Stimulated activated naive CD4-positive, alpha-beta T cell (primary cell): Measurements from ENCODE around the gene ZFHX2.

Source experiments
- DNase-seq, 6 experiments: peaks; one replicate each; lab custom pipeline; 2025; lab: John Stamatoyannopoulos, UW

The ZFHX2 gene

DNA sequence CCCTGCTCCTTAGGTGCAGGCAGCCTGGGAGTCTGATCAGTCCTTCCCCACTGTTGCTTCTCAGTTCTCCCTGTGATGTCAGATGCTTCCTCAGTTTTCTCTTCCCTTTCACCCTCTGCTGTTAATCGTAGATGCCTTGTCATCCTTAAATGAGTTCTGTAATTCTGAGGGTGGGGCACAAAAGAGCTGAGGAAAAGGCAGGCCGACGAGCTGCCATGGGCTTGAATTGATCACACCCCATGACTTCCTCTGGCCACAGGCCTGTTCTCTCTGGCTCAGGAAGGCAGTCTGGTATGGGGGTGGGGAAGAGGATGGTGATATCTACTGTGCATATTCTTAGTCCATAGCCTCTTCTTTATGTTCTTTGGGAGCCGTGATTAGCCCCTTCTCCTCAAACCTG, 21.3 kb upstream of the ZFHX2 start:
- DNase-seq, result no peak

DNA sequence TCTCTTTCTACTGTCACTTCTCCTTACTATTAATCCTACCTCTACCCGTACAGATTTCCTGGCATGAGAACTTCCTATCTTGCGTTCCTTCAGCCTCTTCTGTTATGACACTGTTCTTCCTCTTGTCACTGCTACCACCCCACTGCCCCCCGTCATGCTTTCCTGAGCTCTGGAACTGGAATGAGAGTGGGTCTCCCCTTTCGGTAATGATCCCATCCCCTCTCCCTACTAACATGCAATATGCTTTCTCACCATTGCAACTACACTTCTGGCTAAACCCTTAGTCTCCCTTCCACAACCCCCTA, 20.9 kb upstream of the ZFHX2 start:
- no peak for DNase-seq

DNA sequence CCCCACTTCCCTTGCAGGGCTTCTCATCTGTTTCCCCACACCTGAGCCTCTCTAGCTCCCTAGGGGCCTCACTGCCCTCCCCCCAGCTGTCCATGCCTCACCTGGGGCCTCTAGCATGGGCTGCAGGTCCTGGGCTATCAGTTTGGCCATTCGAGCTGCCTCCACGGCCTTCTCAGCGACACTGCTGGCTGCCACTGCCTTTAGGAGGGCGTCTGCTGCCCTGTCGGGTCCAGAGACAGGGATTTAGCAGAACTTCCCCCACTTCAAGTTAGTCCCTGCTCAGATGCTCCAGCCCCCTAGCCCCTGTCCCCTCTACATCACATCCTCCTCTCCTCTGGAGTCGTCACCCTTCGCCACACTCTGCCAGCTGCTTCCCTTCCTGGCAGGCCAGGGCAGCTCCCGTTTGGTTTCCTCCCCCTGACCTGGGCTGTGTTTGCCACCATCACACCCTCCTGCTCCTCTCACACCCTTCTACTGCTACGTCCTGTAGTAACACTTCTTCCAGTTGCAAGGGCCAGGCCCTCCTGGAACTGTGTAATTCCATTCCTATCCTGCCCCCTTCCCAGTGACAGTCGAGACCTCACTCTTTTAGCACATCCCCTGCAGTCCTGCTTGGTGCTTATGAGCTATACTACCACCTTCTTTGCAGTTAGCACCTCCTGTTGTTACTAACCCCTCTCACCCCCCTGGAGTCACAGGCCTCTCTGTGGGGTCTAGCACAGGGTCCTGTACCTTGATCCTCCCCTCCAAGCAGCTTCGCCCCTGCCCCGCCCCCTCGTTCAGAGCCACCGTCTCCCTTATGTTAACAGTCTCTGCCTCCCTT, 20.3 kb upstream of the ZFHX2 start:
- no peak for DNase-seq

DNA sequence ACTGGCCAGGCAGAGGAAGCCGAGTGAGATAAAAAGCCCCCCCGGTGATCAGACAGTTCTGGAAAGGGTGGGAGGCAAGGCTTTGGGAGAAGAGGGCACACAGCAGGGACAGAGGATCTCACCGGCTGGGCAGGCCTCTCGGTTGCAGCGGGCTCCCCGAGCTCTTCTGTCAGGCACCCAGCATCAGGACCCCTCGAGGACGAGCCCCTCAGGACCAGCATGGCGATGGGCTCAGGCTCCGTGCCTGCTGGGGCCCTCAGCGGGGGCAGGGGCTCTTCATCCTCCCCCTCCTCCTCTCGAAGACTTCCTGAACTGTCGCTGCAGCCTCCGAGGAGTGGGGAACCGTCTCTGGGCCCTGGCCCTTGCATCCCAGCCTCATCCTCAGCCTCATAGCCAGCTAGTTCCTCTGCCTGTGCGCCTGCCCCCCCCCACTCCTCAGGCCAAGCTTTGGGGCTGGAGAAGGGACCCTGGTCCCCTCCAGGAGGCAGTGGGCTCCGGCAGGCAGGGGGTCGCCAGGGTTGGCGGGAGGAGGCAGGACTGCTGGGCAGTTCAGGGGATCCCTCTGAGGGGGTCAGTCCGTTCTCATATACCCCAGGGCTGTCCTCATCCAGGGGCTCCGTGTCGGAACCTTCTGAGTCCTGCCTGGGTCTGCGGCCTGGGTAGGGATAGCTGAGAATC, 19.4 kb upstream of the ZFHX2 start:
- no peak for DNase-seq

DNA sequence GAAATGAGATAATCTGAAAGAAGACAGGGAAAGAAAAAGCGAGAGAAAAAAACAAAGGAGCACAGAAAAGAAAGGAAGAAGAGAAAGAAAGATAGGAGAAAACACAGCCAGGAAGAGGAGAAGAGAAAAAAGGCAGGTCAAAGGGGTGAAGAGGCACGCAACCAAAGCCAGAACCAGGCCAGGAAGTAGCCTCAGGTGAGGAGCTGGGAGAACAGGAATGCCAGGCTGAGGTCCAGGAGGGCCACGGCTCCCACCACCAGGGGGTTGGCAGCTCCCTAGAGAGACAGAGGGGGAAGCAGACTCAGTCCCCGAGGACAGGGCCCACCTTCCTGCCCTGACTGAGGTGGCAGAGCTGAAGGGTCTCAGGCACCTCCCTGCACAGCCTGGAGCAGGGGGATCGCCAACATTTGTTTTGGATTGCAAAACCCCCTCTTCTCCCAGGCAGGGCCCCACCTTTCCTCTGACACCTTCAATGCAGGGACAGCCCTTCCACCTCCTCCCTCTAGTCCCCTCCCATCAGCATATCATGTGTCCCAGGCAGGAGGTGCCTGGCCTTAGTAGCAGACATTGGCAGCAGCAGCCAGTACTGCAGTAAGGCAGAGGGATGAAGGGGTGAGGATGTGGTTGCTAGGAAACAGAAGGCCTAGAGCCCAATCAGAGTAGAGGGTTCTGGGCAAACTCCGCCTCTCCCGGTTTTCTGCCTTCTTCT, 18.0 kb upstream of the ZFHX2 start:
- DNase-seq, result no peak

DNA sequence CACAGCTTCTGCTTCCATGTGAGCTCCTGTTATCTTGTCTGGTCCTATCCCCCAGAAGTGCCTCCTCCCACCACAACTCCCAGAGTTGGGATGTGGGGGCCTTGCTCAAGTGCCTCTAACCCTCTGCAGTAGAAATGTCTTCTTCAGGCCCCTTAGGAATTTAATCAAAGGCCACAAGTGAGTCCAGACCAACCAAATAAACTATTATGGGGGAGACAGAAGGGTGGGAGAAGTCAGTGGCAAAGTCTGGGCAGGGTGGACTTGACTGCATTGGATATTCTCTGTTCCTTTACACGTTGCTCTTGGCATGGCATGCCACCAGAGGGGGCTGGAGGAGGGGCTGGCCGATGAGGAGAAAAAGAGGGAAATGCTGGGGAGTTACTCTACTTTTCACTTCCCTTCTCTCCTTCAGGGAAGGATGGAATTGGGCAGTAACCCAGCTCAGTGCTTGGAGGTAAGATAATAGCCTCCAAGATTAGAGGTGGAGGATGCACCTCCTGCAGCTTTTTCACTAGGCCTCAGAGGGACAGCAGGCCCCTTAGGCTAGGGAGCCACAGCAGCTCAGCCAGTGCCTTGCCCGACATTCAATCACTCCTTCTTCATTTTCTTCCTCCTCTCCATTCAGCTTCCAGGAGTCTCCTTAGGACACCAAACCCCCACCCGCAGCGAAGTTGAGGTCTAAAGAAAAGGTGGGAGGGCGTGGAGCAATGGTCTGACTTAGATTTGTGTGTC, 17.2 kb upstream of the ZFHX2 start:
- no peak for DNase-seq

DNA sequence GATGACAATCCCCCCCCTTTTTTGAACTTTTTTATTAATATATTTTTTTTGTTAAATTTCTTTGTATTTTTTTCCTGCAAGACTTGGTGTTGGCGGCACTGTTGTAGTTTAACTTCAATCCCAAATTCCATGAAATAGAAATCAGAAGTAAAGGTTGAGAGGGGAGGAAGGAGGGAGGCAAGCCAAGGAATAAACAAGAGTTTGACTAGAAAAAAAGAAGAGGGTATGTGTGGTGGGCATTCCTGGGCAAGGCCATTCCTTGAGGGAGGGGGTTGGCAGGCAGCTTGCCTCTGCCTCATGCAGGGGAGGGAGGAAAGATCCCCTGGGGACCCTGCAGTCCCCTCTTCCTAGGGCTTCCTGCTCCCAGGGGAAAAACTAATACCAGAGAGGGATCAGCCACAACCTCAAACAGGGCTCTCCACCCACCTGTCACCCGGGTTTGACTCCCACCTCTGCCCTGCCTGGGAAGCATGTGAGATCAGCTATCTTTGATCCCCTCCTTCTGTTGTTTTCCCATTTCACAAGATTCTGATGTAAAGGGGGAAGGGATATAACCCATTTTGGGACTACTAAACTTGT, 16.5 kb upstream of the ZFHX2 start:
- DNase-seq, result no peak

DNA sequence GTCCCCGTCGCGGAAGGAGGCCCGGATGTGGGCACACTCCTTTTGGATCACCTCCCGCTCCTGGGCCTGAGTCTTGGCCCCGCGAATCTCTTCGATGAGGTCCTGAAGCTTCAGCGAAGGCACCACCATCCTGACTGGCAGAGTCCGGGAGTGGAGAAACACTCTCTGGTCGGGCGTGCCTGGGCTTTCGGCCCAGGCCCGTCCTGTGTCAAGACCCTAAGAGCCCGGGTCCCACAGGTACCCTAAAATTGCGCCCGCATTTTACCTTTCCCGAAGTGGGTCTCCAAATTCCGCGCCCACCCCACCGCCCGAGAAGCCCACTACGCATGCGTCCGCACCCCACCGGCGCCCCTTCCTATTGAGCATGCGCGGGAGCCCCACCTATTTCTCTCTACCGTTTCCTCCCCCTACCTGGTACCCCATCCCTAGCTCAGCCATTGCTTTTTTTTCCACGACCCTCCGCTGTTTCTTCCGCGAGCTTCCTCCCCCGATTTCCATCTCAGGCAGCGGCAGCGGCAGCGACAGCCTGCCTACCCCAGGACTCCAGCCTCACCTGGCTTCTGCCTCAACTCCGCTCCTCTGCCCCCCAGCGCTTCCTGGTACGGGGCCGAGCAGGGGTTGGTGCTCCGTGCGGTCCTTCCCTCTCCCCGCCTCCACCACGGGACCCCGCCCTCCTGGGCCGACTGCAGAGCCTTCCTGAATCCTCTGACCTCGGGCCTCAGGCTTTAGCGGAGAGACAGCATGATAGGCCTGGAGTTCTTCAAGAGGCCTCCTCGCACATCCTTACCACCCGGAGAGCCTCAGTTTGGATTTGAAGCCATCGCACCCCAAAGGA, 15.8 kb upstream of the ZFHX2 start, which contains the start of gene AP1G2:
Gene AP1G2 (minus strand): TSS at position 606 of the 835 bp plus-strand sequence. CDS start 477 bp downstream, at position 129.
- DNase-seq, result peak; percentile 77 to 94 (median 85)

DNA sequence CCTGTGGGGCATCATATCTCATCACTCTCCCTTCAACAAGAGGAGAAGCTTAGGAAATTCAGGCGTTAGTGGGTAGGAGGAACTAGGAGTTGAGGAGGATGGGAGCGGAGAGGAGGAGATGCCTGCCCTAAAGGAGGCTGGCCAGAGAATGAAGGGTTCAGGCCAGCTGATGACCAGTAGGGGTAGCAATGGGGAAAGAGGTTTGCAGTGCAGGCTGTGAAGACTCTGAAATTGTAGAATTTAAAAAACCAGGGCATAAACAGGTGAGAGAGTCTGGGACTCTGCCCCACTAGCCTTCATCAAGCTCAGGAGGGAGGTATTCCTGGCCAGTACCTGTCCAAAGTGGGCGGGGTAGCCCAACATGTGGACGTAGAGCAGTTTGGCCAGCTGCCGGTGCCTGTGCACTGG, 15.2 kb upstream of the ZFHX2 start:
- no peak for DNase-seq

DNA sequence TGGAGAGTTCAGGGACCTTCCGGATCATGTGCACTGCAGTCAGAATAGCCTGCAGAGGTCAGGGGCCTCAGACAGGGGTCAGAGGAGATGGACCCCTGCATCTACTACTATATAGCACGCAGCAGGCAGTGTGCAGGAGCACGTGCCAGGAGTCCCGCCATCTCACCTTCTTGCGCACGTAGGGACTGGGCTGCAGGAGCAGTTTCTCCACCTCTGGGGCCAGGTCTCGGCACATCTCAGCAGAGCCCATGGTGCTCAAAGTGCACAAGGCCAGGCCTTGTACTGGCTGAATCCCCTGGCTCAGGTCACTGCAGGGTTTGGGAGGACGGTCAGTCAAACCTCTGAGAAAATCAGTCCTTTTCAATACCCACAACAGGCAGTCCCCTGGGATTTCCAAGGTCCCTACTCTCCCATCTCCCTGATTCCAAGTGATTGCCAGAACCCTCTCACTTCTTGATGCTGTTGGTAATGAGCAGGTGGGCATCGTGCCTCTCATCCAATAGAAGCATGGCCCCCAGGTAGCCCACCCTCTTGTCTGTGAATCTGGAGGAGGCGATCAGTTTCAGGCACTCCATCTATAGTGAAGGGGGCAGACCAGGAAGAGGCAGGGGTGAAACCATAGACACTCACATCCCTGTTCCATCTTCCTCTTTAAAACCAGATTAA, 14.7 kb upstream of the ZFHX2 start:
- DNase-seq, result no peak

DNA sequence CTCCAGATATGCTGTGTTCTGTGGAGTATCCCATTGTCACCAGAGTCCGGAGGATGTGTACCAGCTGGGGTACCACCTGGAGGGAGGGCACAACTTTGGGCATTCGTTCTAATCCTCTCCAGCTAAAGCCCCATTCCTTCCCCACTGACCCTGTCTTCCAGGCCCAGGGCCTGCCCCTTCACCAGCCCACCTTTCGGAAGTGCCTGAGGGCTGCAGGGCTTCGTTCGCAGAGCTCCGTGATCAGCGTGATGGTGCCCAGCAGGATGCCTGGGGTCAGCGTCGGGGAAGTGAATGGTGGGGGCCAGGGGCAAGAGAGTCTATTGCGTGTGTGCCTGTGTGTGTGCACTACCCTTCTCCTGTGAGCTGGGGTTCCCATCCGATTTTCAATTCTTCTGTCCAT, 14.1 kb upstream of the ZFHX2 start:
- DNase-seq, result no peak

DNA sequence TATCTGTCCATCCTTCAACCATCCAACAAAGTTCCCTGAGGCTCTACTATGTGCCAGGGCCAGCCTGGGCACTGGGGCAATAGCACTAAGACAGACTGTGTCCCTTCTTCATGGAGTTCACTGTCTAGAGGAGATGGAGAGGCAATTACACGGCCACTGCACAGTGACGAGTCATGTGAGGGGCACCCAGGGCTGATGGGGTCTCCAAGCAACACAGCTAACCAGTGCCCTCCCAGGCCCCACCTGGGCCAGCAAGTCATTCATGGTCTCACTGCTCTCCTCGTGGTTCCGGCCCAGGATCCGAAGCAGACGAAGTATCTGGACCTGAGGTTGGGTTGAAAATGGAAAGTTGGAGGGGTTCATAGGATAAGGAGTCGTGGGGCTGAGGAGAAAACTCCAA, 13.3 kb upstream of the ZFHX2 start:
- no peak for DNase-seq

DNA sequence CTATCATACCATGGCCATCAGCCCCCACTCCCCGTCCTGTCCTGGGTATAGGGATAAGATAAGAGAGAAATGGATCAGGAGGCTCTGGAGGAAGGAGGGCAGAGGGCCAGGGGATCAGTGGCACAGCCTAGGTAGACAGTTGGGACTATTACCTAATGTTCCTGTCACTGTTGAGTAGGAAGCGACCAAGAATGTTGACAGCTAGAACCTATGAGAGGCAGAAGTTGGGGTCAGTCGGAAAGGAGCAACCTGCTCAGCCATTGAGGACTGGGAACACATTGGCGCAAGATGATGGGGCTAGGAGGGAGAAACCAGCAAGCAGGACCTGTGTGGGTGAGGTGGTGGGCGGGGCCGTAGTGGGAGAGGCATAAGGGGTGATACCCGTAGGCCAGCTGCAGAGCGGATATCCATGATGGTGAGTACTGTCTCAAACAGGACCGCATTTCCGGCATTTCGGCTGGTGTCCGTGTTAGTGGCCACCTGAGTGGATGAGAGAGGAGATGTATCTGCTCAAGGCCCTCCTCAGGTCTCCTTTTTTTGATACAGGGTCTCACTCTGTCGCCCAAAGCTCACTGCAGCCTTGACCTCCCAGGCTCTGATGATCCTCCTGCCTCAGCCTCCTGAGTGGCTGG, 12.7 kb upstream of the ZFHX2 start:
- no peak for DNase-seq

DNA sequence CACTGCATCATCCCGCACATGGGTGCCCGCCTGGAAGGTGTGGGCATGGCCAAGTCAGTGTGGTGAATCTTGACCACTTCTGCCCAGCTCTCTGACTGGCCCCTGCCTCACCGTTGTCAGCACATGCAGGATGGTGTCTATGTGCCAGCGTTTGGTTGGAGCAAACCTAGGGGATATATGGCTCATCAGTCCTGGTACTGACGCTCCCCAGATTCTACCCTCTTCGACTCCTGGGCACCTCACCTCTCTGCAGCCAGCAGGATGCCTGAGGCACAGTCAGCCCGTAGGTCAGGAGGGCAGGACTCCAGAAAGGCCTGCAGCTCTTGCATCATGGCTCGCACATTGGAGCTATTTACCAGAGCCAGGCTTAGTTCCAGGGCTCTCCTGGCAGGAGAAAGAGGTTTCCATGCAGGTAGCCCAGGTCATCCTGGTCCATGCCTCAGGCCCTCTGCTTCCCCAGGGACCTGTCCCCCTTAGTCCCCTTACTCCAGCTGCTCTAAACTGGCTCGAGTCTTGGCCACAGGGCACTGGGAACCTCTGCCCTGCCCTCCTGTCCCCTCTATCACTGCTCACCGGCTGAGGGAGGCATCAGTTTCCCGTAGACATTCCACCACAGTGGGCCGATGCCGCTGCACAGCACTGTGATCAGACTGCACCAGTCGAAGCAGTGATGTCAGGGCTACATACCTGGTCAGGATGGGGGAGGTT, 12.1 kb upstream of the ZFHX2 start:
- DNase-seq, result no peak

DNA sequence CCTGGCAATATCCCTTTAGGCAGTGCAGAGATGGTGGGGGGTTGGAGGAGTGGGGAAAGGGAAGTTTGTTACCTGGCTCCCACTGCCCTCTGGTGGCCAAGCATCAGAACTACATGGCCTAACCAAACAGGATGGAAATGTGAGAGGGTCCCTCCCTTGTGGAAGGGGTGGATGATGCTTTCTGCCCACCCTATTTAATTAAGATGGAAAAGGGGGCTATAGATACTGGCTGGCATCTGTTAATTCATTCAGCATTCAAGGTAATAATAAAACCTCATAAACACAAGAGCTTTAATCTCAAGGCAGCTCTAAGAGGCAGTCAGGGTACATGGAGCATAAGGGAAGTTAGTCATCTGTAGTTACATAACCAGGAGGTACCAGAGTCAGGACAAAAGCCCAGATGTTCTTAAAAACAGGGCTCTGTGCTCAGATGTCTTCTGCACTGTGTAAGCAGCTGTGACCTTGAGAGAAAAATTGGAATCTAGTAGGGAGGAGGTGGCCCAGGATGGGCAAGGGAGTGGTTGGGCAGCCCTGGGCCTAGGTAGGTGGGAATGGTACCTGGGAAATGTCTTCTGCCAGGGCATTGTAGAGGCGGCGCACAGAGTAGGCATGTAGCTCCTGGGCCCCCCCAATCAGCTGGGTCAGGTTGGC, 11.4 kb upstream of the ZFHX2 start:
- DNase-seq, result peak; percentile 8 to 67 (median 53)

DNA sequence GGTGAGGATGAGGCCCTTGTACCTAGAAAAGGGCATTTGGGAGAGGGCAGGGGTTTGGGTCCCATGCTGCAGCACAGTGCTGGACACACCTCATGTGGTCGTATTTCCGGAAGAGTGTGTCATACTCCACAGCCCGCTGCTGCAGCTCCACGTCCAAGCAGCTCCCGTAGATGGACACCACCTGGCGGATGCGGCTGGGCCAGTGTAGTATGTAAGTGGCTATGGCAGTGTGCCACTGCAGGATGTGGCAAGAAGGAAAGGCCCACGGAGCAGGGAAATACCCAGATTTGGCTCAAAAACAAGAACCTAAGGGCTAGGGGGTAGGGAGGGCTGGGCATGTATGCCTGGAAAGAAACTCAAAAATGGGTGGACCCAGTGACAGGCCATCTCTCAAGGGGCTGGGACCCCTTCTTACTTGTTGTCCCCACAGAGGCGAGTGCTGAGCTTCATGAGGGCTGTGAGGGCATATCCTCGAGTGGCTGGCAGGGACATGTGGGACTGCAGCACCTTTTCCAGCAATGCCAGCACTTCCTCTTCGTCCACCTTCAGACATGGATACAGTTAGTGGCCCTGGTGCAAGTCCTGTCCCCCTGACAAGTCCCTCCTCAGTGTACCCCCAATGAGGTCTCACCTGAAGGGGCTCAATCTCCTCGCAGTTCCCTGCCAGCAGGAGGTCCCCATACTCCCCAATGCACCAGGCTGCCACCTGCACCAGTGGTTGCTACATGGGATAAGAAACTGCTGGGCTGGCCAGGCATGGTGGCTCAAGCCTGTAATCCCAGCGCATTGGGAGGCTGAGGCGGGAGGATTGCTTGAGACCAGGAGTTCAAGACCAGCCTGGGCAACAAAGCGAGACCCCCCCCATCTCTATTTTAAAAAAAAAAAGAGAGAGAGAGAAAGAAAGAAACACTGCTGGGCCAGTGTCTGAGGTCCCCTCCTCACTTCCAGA, 10.6 kb upstream of the ZFHX2 start:
- DNase-seq, result no peak

DNA sequence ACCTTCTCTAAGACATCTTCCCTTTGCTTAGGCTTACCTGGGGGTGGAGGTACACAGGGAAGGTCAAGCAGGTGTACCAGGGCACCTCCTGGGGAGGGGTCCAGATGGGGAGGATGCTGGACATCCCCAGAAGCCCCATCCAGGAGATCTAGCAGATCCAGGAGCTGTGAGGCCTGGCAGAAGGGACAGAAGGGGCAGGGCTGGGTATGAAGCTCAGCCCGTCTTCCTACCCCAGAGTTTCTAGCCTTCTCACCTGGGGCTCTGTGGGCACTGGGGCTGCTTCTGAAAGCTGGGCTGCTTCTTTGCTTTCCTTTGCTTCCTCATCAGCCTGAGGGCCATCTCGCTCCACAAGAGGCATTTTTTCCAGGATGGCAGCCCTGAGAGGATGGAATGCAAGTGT, 9.7 kb upstream of the ZFHX2 start:
- DNase-seq, result no peak
